ENCODE measurements around the gene OGFOD3.
"Not testable (repeated sequence)": the region's sequence is repeated elsewhere in the genome, so short reads cannot be mapped to it uniquely, and the experiment has no call there.

Gene OGFOD3

GRCh38 chr17:82384051-82384729, 34.2 kb downstream of the OGFOD3 start:
- H3K9me2 ChIP-seq (replicated peaks; ENCODE audit: insufficient read depth, low read length), result no peaks in the 10 kb centered on the region
- H3K79me2 ChIP-seq (ENCODE audit: insufficient read depth, low read length), result no peaks in the 10 kb centered on the region
- no peak overlapping the region for H3K27ac ChIP-seq (ENCODE audit: low read depth, low read length)
- H3K9ac ChIP-seq (ENCODE audit: low read length), result no peak overlapping the region
- no peaks in the 10 kb centered on the region for H3F3A ChIP-seq (ENCODE audit: insufficient read depth)
- TF ChIP-seq CTCF (IDR thresholded peaks at IDR 0.05; ENCODE audit: insufficient read depth, low read length, poor library complexity, severe bottlenecking), result no peak
- TF ChIP-seq EZH2phosphoT487 (conservative IDR thresholded peaks at IDR 0.05; ENCODE audit: low read length), result no peak
- no peaks in the 10 kb centered on the region for H3K9me3 ChIP-seq (ENCODE audit: insufficient read depth, low read length)
- no peak overlapping the region for H3K4me3 ChIP-seq (ENCODE audit: insufficient read depth, low read length, poor library complexity, severe bottlenecking)
- no peaks in the 10 kb centered on the region for H3K36me3 ChIP-seq (ENCODE audit: low read length)
- no peaks in the 10 kb centered on the region for H3K27me3 ChIP-seq (ENCODE audit: low read length)
- H2AFZ ChIP-seq (ENCODE audit: low read depth, low read length, severe bottlenecking), result no peak overlapping the region
- no peaks in the 10 kb centered on the region for H4K20me1 ChIP-seq (ENCODE audit: low read depth, low read length)
- no peak overlapping the region for H3K4me2 ChIP-seq (ENCODE audit: low read depth, low read length, poor library complexity, severe bottlenecking)

GRCh38 chr17:82383411-82383810, 35.0 kb downstream of the OGFOD3 start:
- TF ChIP-seq CTCF (IDR thresholded peaks at IDR 0.05; ENCODE audit: insufficient read depth, low read length, poor library complexity, severe bottlenecking) (no peak), EZH2phosphoT487 (conservative IDR thresholded peaks at IDR 0.05; ENCODE audit: low read length) (no peak)
- Histone ChIP-seq H3K9ac (ENCODE audit: low read length) (no peak overlapping the region), H3K27me3 (ENCODE audit: low read length) (no peaks in the 10 kb centered on the region), H4K20me1 (ENCODE audit: low read depth, low read length) (no peaks in the 10 kb centered on the region), H2AFZ (ENCODE audit: low read depth, low read length, severe bottlenecking) (no peak overlapping the region), H3K79me2 (ENCODE audit: insufficient read depth, low read length) (no peaks in the 10 kb centered on the region), H3K4me2 (ENCODE audit: low read depth, low read length, poor library complexity, severe bottlenecking) (no peak overlapping the region), H3F3A (ENCODE audit: insufficient read depth) (no peaks in the 10 kb centered on the region), H3K9me3 (ENCODE audit: insufficient read depth, low read length) (no peaks in the 10 kb centered on the region), H3K27ac (ENCODE audit: low read depth, low read length) (no peak overlapping the region), H3K4me3 (ENCODE audit: insufficient read depth, low read length, poor library complexity, severe bottlenecking) (no peak overlapping the region), H3K36me3 (ENCODE audit: low read length) (no peaks in the 10 kb centered on the region), H3K9me2 (replicated peaks; ENCODE audit: insufficient read depth, low read length) (no peaks in the 10 kb centered on the region)

- no peaks in the 10 kb centered on the region for H3K79me2 ChIP-seq (ENCODE audit: insufficient read depth, low read length)
- no peaks in the 10 kb centered on the region for H3K9me2 ChIP-seq (replicated peaks; ENCODE audit: insufficient read depth, low read length)
- H3K27me3 ChIP-seq (ENCODE audit: low read length), result no peaks in the 10 kb centered on the region
- H3K36me3 ChIP-seq (ENCODE audit: low read length), result no peaks in the 10 kb centered on the region
- no peak overlapping the region for H2AFZ ChIP-seq (ENCODE audit: low read depth, low read length, severe bottlenecking)
- no peaks in the 10 kb centered on the region for H3F3A ChIP-seq (ENCODE audit: insufficient read depth)
- H3K9ac ChIP-seq (ENCODE audit: low read length), result no peak overlapping the region
- no peak for TF ChIP-seq EZH2phosphoT487 (conservative IDR thresholded peaks at IDR 0.05; ENCODE audit: low read length)
- no peak for TF ChIP-seq CTCF (IDR thresholded peaks at IDR 0.05; ENCODE audit: insufficient read depth, low read length, poor library complexity, severe bottlenecking)
- H3K27ac ChIP-seq (ENCODE audit: low read depth, low read length), result no peak overlapping the region
- H3K4me3 ChIP-seq (ENCODE audit: insufficient read depth, low read length, poor library complexity, severe bottlenecking), result no peak overlapping the region
- H3K9me3 ChIP-seq (ENCODE audit: insufficient read depth, low read length), result no peaks in the 10 kb centered on the region
- no peak overlapping the region for H3K4me2 ChIP-seq (ENCODE audit: low read depth, low read length, poor library complexity, severe bottlenecking)
- no peaks in the 10 kb centered on the region for H4K20me1 ChIP-seq (ENCODE audit: low read depth, low read length)
Measured at GRCh38 chr17:82382933-82383255, 35.5 kb downstream of the OGFOD3 start.

- not testable (repeated sequence) for H3K4me3 ChIP-seq (ENCODE audit: insufficient read depth, low read length, poor library complexity, severe bottlenecking)
Measured at GRCh38 chr17:82382220-82382932, 36.0 kb downstream of the OGFOD3 start.

GRCh38 chr17:82381703-82382009, 36.7 kb downstream of the OGFOD3 start:
- not testable (repeated sequence) for H2AFZ ChIP-seq (ENCODE audit: low read depth, low read length, severe bottlenecking); H3K9me3 ChIP-seq (ENCODE audit: insufficient read depth, low read length)

More at GRCh38 chr17:82382220-82382932, 36.0 kb downstream of the OGFOD3 start:
- not testable (repeated sequence) for H2AFZ ChIP-seq (ENCODE audit: low read depth, low read length, severe bottlenecking); H3K4me2 ChIP-seq (ENCODE audit: low read depth, low read length, poor library complexity, severe bottlenecking); H3F3A ChIP-seq (ENCODE audit: insufficient read depth); H3K27ac ChIP-seq (ENCODE audit: low read depth, low read length); H4K20me1 ChIP-seq (ENCODE audit: low read depth, low read length); H3K9me3 ChIP-seq (ENCODE audit: insufficient read depth, low read length); H3K9me2 ChIP-seq (replicated peaks; ENCODE audit: insufficient read depth, low read length); H3K36me3 ChIP-seq (ENCODE audit: low read length); H3K27me3 ChIP-seq (ENCODE audit: low read length); H3K79me2 ChIP-seq (ENCODE audit: insufficient read depth, low read length); H3K9ac ChIP-seq (ENCODE audit: low read length)

More at GRCh38 chr17:82381703-82382009, 36.7 kb downstream of the OGFOD3 start:
- H3K79me2 ChIP-seq (ENCODE audit: insufficient read depth, low read length); H3K9ac ChIP-seq (ENCODE audit: low read length); H3K4me2 ChIP-seq (ENCODE audit: low read depth, low read length, poor library complexity, severe bottlenecking); H3K27ac ChIP-seq (ENCODE audit: low read depth, low read length); H3K27me3 ChIP-seq (ENCODE audit: low read length); H3K36me3 ChIP-seq (ENCODE audit: low read length); H3F3A ChIP-seq (ENCODE audit: insufficient read depth); H3K9me2 ChIP-seq (replicated peaks; ENCODE audit: insufficient read depth, low read length); H3K4me3 ChIP-seq (ENCODE audit: insufficient read depth, low read length, poor library complexity, severe bottlenecking); H4K20me1 ChIP-seq (ENCODE audit: low read depth, low read length): not testable (repeated sequence)

Data from SU-DHL-6 (cell line).